Upper lobe of left lung (tissue), 6 donors: ENCODE data around the gene OR11L1. TPM values are rescaled to one million over a fixed set of nuclear protein-coding genes. Genes with fewer than 3 reads are reported as not detected.

Experiments used
- ATAC-seq, 2 donors: fragments of 200-7000 bp; cut with Tn5 transposase; one replicate each; pipeline ENCODE4 v1.9.1; 2022; ENCODE audit warnings: mild to moderate bottlenecking in 2 of 2, moderate library complexity in 2 of 2; ENCODE audit not compliant: low FRiP score in 2 of 2
- DNase-seq, 2 donors: peaks; one replicate each; pipeline ENCODE4 v3.0.0-alpha.2; 2019 to 2020
- H3K27ac ChIP-seq, 4 donors: fragments of 200-600 bp; sonication (generic); one replicate each; pipeline ENCODE4 v1.5.1; 2016 to 2019
- H3K27me3 ChIP-seq, 4 donors: fragments of 200-600 bp; sonication (generic); one replicate each; pipeline ENCODE4 v1.5.1; 2017 to 2019
- H3K36me3 ChIP-seq, 4 donors: fragments of 200-600 bp; sonication (generic); one replicate each; pipeline ENCODE4 v1.5.1; 2016 to 2019
- H3K4me1 ChIP-seq, 4 donors: fragments of 200-600 bp; sonication (generic); one replicate each; pipeline ENCODE4 v1.5.1; 2018 to 2019
- H3K4me3 ChIP-seq, 4 donors: fragments of 200-600 bp; sonication (generic); one replicate each; pipeline ENCODE4 v1.5.1; 2017 to 2019; ENCODE audit warnings: mild to moderate bottlenecking in 2 of 4, moderate library complexity in 1 of 4
- H3K9me3 ChIP-seq, 4 donors: fragments of 200-600 bp; sonication (generic); one replicate each; pipeline ENCODE4 v1.5.1; 2018 to 2019
- CTCF ChIP-seq, 6 experiments: fragments of 450-650 bp in 4 of 6; fragments of 200-600 bp in 2 of 6; sonication (generic) in 2 of 6; IDR thresholded peaks; one replicate each; pipeline ENCODE4 v1.5.1; 2016 to 2019; ENCODE audit warnings: antibody characterized with exemption in 6 of 6
- EP300 ChIP-seq, 4 donors: sonication (generic); formaldehyde crosslinking; IDR thresholded peaks; one replicate each; pipeline ENCODE4 v1.5.1; 2017; ENCODE audit warnings: antibody characterized with exemption in 4 of 4, control low read depth in 2 of 4
- POLR2A ChIP-seq, 4 donors: fragments of 450-650 bp; IDR thresholded peaks; one replicate each; pipeline ENCODE4 v1.5.1; 2016 to 2017; ENCODE audit warnings: antibody characterized with exemption in 4 of 4, mild to moderate bottlenecking in 2 of 4
- POLR2AphosphoS5 ChIP-seq, 2 donors: sonication (generic); formaldehyde crosslinking; IDR thresholded peaks; one replicate each; pipeline ENCODE4 v1.5.1; 2017; ENCODE audit warnings: antibody characterized with exemption in 2 of 2
- WGBS, 2 donors: methylation state at CpG; one replicate each; pipeline ENCODE4 v1.1.5; 2017 to 2018; 5-methylcytosine and 5-hydroxymethylcytosine counted together
- total RNA-seq, 6 donors: library from RNA; depleted of rRNA in 4 of 6; stranded (reverse); fragments of >200 nt in 4 of 6; gene quantifications; one replicate each; pipeline versions ENCODE4 v1.1.0 to v1.2.1, GENCODE V29; 2016 to 2021
- donor health status: DM: no; HTN: no; CAD: no; lungs with moderate emphysema.
- donor health status: DM: no; HTN: yes; CAD: no; lungs with severe emphysema.

The OR11L1 gene
- total RNA-seq, 6 donors from 2014 or later = not detected

- H3K4me1 ChIP-seq = no peaks in the 10 kb centered on the region
Observed at GRCh38 chr1:247824023-247824422, 17.7 kb downstream of the OR11L1 start, which contains the start of gene OR14A16. TSS of gene OR14A16 (minus strand) at chr1:247824119. CDS start at chr1:247815729, 8,390 bp downstream.

GRCh38 chr1:247822060-247822459, 19.6 kb downstream of the OR11L1 start:
- 42 to 47% methylated on average over 2 of the region's 2 CpGs for WGBS, 2 donors
- Histone ChIP-seq H3K9me3 (no peaks in the 10 kb centered on the region), H3K27me3 (no peaks in the 10 kb centered on the region), H3K27ac (no peak overlapping the region), H3K36me3 (no peaks in the 10 kb centered on the region), H3K4me1 (no peaks in the 10 kb centered on the region), H3K4me3 (no peak overlapping the region)
- DNase-seq (no peak), ATAC-seq (no peak)
- TF ChIP-seq CTCF (IDR thresholded peaks at IDR 0.05) (no peak), EP300 (IDR thresholded peaks at IDR 0.05) (no peak), POLR2AphosphoS5 (IDR thresholded peaks at IDR 0.05) (no peak), POLR2A (IDR thresholded peaks at IDR 0.05) (no peak)

More at GRCh38 chr1:247824023-247824422, 17.7 kb downstream of the OR11L1 start, which contains the start of gene OR14A16:
- TF ChIP-seq CTCF (IDR thresholded peaks at IDR 0.05) (no peak), POLR2A (IDR thresholded peaks at IDR 0.05) (no peak), EP300 (IDR thresholded peaks at IDR 0.05) (no peak), POLR2AphosphoS5 (IDR thresholded peaks at IDR 0.05) (no peak)
- ATAC-seq (no peak), DNase-seq (no peak)
- no peaks in the 10 kb centered on the region for H3K9me3 ChIP-seq
- no peak within 1 kb of the TSS for H3K4me3 ChIP-seq
- 51 to 60% methylated on average over 6 of the region's 6 CpGs for WGBS, 2 donors
- H3K27me3 ChIP-seq = no peaks in the 10 kb centered on the region
- no peaks in the 10 kb centered on the region for H3K36me3 ChIP-seq
- no peak within 1 kb of the TSS for H3K27ac ChIP-seq

GRCh38 chr1:247812637-247813036, 29.1 kb downstream of the OR11L1 start:
- Histone ChIP-seq H3K27ac (no peak overlapping the region), H3K27me3 (no peaks in the 10 kb centered on the region), H3K4me3 (no peak overlapping the region), H3K9me3 (no peaks in the 10 kb centered on the region), H3K4me1 (no peaks in the 10 kb centered on the region), H3K36me3 (no peaks in the 10 kb centered on the region)
- DNase-seq (no peak), ATAC-seq (no peak)
- 45 to 54% methylated on average over 2 of the region's 2 CpGs for WGBS, 2 donors
- no peak for TF ChIP-seq POLR2AphosphoS5 (IDR thresholded peaks at IDR 0.05)
- no peak for TF ChIP-seq EP300 (IDR thresholded peaks at IDR 0.05)
- TF ChIP-seq CTCF (IDR thresholded peaks at IDR 0.05) = no peak
- no peak for TF ChIP-seq POLR2A (IDR thresholded peaks at IDR 0.05)

- Histone ChIP-seq H3K27me3 (no peaks in the 10 kb centered on the region), H3K27ac (no peak overlapping the region), H3K36me3 (no peaks in the 10 kb centered on the region), H3K4me1 (no peaks in the 10 kb centered on the region), H3K9me3 (no peaks in the 10 kb centered on the region), H3K4me3 (no peak overlapping the region)
- TF ChIP-seq POLR2A (IDR thresholded peaks at IDR 0.05) = no peak
- TF ChIP-seq EP300 (IDR thresholded peaks at IDR 0.05) = no peak
- no peak for TF ChIP-seq CTCF (IDR thresholded peaks at IDR 0.05)
- no peak for TF ChIP-seq POLR2AphosphoS5 (IDR thresholded peaks at IDR 0.05)
- ATAC-seq (no peak), DNase-seq (no peak)
- WGBS, 2 donors = 33 to 36% methylated on average over 2 of the region's 2 CpGs
Observed at GRCh38 chr1:247797518-247797917, 44.2 kb downstream of the OR11L1 start.

Other genes with a start within 250 kb of the OR11L1 start
- gene OR2G3, start 236.3 kb downstream of the OR11L1 start, total RNA-seq = not detected
- not detected for gene OR13G1, start 162.2 kb downstream of the OR11L1 start, total RNA-seq
- not detected for gene OR6F1, start 125.2 kb downstream of the OR11L1 start, total RNA-seq
- not detected for gene OR14K1, start 103.3 kb downstream of the OR11L1 start, total RNA-seq
- gene OR14A2, start 93.8 kb downstream of the OR11L1 start, total RNA-seq = not detected
- not detected for gene OR1C1, start 81.3 kb downstream of the OR11L1 start, total RNA-seq
- gene OR14A16, start 17.8 kb downstream of the OR11L1 start, total RNA-seq = not detected
- 10 to 100 TPM in 1 of 6 donors, 1 to 10 TPM in 5; 1.0 to 15.1 (median 4.6) TPM for gene TRIM58, start 15.3 kb upstream of the OR11L1 start, total RNA-seq
- 1 to 10 TPM in 1 of 6 donors, under 1 TPM in 2, not detected in 3; 0.27 to 5.3 (median 0.31) TPM for gene OR2W3, start 53.7 kb upstream of the OR11L1 start, total RNA-seq
- not detected for gene OR2T8, start 78.4 kb upstream of the OR11L1 start, total RNA-seq
- under 1 TPM in 1 of 6 donors, not detected in 5; 0.49 TPM for gene OR2AJ1, start 83.0 kb upstream of the OR11L1 start, total RNA-seq
- gene OR2L8, start 107.0 kb upstream of the OR11L1 start, total RNA-seq = not detected
- gene OR2AK2, start 123.3 kb upstream of the OR11L1 start, total RNA-seq = not detected
- gene OR2L5, start 171.8 kb upstream of the OR11L1 start, total RNA-seq = not detected
- under 1 TPM in 3 of 6 donors, not detected in 3; under 0.01 to 0.20 (median 0.13) TPM for gene OR2L2, start 188.2 kb upstream of the OR11L1 start, total RNA-seq
- gene OR2L3, start 204.9 kb upstream of the OR11L1 start, total RNA-seq = not detected